Heart right ventricle (tissue), 16 donors: ENCODE results near the gene TKFC. TPM values are rescaled to one million over a fixed set of nuclear protein-coding genes. Genes with fewer than 3 reads are reported as not detected.

ENCODE experiments used
- ATAC-seq, 8 donors: fragments of 200-7000 bp; cut with Tn5 transposase; one replicate each; pipeline ENCODE4 v1.9.1; 2020; ENCODE audit warnings: mild to moderate bottlenecking in 8 of 8, moderate library complexity in 8 of 8, moderate number of reproducible peaks in 1 of 8
- DNase-seq, 2 donors: peaks; one replicate each; pipeline ENCODE4 v3.0.0-alpha.2; 2020
- H3K27ac ChIP-seq, 10 donors: fragments of 200-600 bp; sonication (generic) in 2 of 10; one replicate each; pipeline versions ENCODE4 v1.5.0 to v1.8.0; 2020 to 2022; ENCODE audit warnings: mild to moderate bottlenecking in 3 of 10
- H3K27me3 ChIP-seq, 7 donors: fragments of 200-600 bp; one replicate each; pipeline ENCODE4 v1.8.0; 2021 to 2022; ENCODE audit warnings: mild to moderate bottlenecking in 2 of 7
- H3K36me3 ChIP-seq, 9 donors: fragments of 200-600 bp; sonication (generic) in 1 of 9; one replicate each; pipeline versions ENCODE4 v1.5.0 to v1.8.0; 2020 to 2022; ENCODE audit warnings: mild to moderate bottlenecking in 2 of 9
- H3K4me1 ChIP-seq, 9 donors: fragments of 200-600 bp; sonication (generic) in 1 of 9; one replicate each; pipeline versions ENCODE4 v1.5.0 to v1.8.0; 2020 to 2022; ENCODE audit warnings: mild to moderate bottlenecking in 4 of 9
- H3K4me3 ChIP-seq, 10 donors: fragments of 200-600 bp; sonication (generic) in 2 of 10; one replicate each; pipeline versions ENCODE4 v1.5.0 to v1.8.0; 2020 to 2022; ENCODE audit warnings: mild to moderate bottlenecking in 7 of 10, moderate library complexity in 2 of 10
- H3K9me3 ChIP-seq, 11 donors: fragments of 200-600 bp in 10 of 11; sonication (generic) in 2 of 11; one replicate each; pipeline versions ENCODE4 v1.5.0 to v1.8.0; 2013 to 2022; ENCODE audit warnings: mild to moderate bottlenecking in 2 of 11, control low read depth in 1 of 11, moderate library complexity in 1 of 11
- WGBS, 2 donors: extraction: QIAGEN DNeasy Blood & Tissue Kit; methylation state at CpG; one replicate each; pipeline ENCODE4 v1.1.7; 2013; ENCODE audit warnings: inconsistent platforms in 1 of 2; 5-methylcytosine and 5-hydroxymethylcytosine counted together
- intact Hi-C, 10 donors: fragments of 100-400 bp; cut with DNase I; formaldehyde crosslinking; loops; one replicate each; pipeline versions ENCODE4 v1.11.1 to v1.14.2; 2022
- polyA plus RNA-seq, 2 donors: library from polyadenylated mRNA; stranded (reverse); fragments of 200-250 nt; gene quantifications; one replicate each; pipeline ENCODE4 v1.2.3, GENCODE V29; 2013
- total RNA-seq, 10 donors: library from RNA; stranded (reverse); fragmentation: NEBNext Ultra II Directional in 3 of 10; extraction: Animal tissue kit (Norgen Biotek cat#: 25700) in 3 of 10; gene quantifications; one replicate each; pipeline versions ENCODE4 v1.2.1 to v1.2.4, GENCODE V29; 2021 to 2023
- TF ChIP-seq, protein P1 (sequence below), 9 donors: fragments of 200-600 bp; sonication (generic) in 2 of 9; IDR thresholded peaks; one replicate each; pipeline versions ENCODE4 v1.5.0 to v1.8.0; 2021 to 2022; ENCODE audit warnings: antibody characterized with exemption in 9 of 9, mild to moderate bottlenecking in 5 of 9, moderate library complexity in 1 of 9
- donor health status: Arrhythmogenic right ventricular cardiomyopathy.
- donor health status: ischemic (EF 13 %, LVEDD 7.1; RV severe dilation, severe dysfunction).
- donor health status: healthy with polysubstance abuse.
- donor health status: DM: no; HTN: yes; CAD: no.
- donor health status: DM: no; HTN: no; CAD: no.
- donor health status: ischemic (EF 25% LVEDD 6.9; RV normal size, moderate dysfunction).
- donor health status: ischemic (EF 25% LVEDD 5.7; RV mildly dilated, moderate dysfunction).
- donor health status: healthy.
- donor health status: DM: yes; HTN: yes; CAD: no.
- donor health status: Ischemic cardiomyopathy.
- donor health status: ischemic (EF 35%, LVEDD 5.7; RV mildly dilated, moderate dysfunction).
- donor health status: nonischemic (EF 11% LVEDD 7.7; RV severe dilation, severe dysfunction).
- donor health status: DM: yes; HTN: yes; CAD: no.
- donor health status: PGD.
- donor health status: ischemic (EF 29% LVEDD 5.4; RV normal size, mild dysfunction).
- donor health status: nonischemic (EF 23%, LVEDD 6.1; RV moderate dilation, normal function).

The TKFC gene
- total and polyA plus RNA-seq, 12 donors: 11.8 to 26.1 (median 19.7) TPM

GRCh38 chr11:61392981-61393595 lies 60.1 kb downstream of the TKFC start:
- Histone ChIP-seq H3K36me3 (peaks cover 0 to 45% (median 24%) of the 10 kb centered on the region in 9 donors), H3K4me1 (peaks cover 0 to 22% (median 17%) of the 10 kb centered on the region in 9 donors), H3K4me3 (peak overlapping the region; percentile 58 to 85 (median 74)), H3K9me3 (no peaks in the 10 kb centered on the region), H3K27me3 (no peaks in the 10 kb centered on the region), H3K27ac (peak overlapping the region in 9 of 10 donors; percentile 76 to 95 (median 85))
- ATAC-seq (peak in 6 of 8 donors; percentile 15 to 44 (median 27)), DNase-seq (no peak)
- TF ChIP-seq, protein P1, sequence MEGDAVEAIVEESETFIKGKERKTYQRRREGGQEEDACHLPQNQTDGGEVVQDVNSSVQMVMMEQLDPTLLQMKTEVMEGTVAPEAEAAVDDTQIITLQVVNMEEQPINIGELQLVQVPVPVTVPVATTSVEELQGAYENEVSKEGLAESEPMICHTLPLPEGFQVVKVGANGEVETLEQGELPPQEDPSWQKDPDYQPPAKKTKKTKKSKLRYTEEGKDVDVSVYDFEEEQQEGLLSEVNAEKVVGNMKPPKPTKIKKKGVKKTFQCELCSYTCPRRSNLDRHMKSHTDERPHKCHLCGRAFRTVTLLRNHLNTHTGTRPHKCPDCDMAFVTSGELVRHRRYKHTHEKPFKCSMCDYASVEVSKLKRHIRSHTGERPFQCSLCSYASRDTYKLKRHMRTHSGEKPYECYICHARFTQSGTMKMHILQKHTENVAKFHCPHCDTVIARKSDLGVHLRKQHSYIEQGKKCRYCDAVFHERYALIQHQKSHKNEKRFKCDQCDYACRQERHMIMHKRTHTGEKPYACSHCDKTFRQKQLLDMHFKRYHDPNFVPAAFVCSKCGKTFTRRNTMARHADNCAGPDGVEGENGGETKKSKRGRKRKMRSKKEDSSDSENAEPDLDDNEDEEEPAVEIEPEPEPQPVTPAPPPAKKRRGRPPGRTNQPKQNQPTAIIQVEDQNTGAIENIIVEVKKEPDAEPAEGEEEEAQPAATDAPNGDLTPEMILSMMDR (IDR thresholded peaks at IDR 0.05): peak in 1 of 9 donors; percentile 10
- 3 to 4% methylated on average over 15 of the region's 15 CpGs for WGBS, 2 donors
- intact Hi-C loops: loop anchor here in 1 of 10 donors (2.0 kb wide), 1 partner anchor 60 kb away; the partner anchor contains the start of genes DDB1 and TKFC

Other genes with a start within 250 kb of the TKFC start
- 1 to 10 TPM in 1 of 10 donors, under 1 TPM in 6, not detected in 3; 0.07 to 5.7 (median 0.38) TPM for gene CD5, start 230.7 kb upstream of the TKFC start, total RNA-seq
- gene CD5, start 230.7 kb upstream of the TKFC start, polyA plus RNA-seq: under 1 TPM in 1 of 2 donors, not detected in 1; 0.12 TPM
- gene VPS37C, start 171.8 kb upstream of the TKFC start, total RNA-seq: 10 to 100 TPM; 10.6 to 21.8 (median 15.5) TPM
- gene VPS37C, start 171.8 kb upstream of the TKFC start, polyA plus RNA-seq: 10 to 100 TPM in 1 of 2 donors, 1 to 10 TPM in 1; 7.7 to 18.6 TPM
- under 1 TPM in 4 of 10 donors, not detected in 6; 0.18 to 0.92 (median 0.45) TPM for gene PGA3, start 129.7 kb upstream of the TKFC start, total RNA-seq
- 1 to 10 TPM; 1.0 to 3.4 TPM for gene PGA3, start 129.7 kb upstream of the TKFC start, polyA plus RNA-seq
- 1 to 10 TPM in 2 of 10 donors, under 1 TPM in 1, not detected in 7; 0.76 to 2.6 (median 2.6) TPM for gene PGA4, start 110.9 kb upstream of the TKFC start, total RNA-seq
- gene PGA4, start 110.9 kb upstream of the TKFC start, polyA plus RNA-seq: 1 to 10 TPM in 1 of 2 donors, not detected in 1; 1.7 TPM
- gene PGA5, start 92.1 kb upstream of the TKFC start, total RNA-seq: under 1 TPM in 4 of 10 donors, not detected in 6; 0.30 to 0.93 (median 0.60) TPM
- gene PGA5, start 92.1 kb upstream of the TKFC start, polyA plus RNA-seq: under 1 TPM; 0.14 to 0.66 TPM
- gene VWCE, start 37.9 kb upstream of the TKFC start, total RNA-seq: 1 to 10 TPM in 4 of 10 donors, under 1 TPM in 6; 0.47 to 2.2 (median 0.89) TPM
- gene VWCE, start 37.9 kb upstream of the TKFC start, polyA plus RNA-seq: 1 to 10 TPM in 1 of 2 donors, under 1 TPM in 1; 0.42 to 1.2 TPM
- 100 to 1,000 TPM; 101 to 147 (median 129) TPM for gene DDB1, start 123 bp upstream of the TKFC start, total RNA-seq
- 100 to 1,000 TPM in 1 of 2 donors, 10 to 100 TPM in 1; 59.0 to 147 TPM for gene DDB1, start 123 bp upstream of the TKFC start, polyA plus RNA-seq
- 10 to 100 TPM in 5 of 10 donors, 1 to 10 TPM in 5; 6.0 to 18.6 (median 9.7) TPM for gene CYB561A3, start 28.7 kb downstream of the TKFC start, total RNA-seq
- 10 to 100 TPM; 10.5 to 11.8 TPM for gene CYB561A3, start 28.7 kb downstream of the TKFC start, polyA plus RNA-seq
- gene TMEM138, start 29.1 kb downstream of the TKFC start, total RNA-seq: 10 to 100 TPM; 14.4 to 25.9 (median 17.6) TPM
- gene TMEM138, start 29.1 kb downstream of the TKFC start, polyA plus RNA-seq: 10 to 100 TPM; 28.0 to 35.3 TPM
- gene TMEM216, start 59.4 kb downstream of the TKFC start, total RNA-seq: 1 to 10 TPM; 2.9 to 6.8 (median 4.1) TPM
- gene TMEM216, start 59.4 kb downstream of the TKFC start, polyA plus RNA-seq: 1 to 10 TPM; 6.3 to 8.3 TPM
- gene CPSF7, start 96.7 kb downstream of the TKFC start, total RNA-seq: 10 to 100 TPM; 37.7 to 51.8 (median 43.3) TPM
- gene CPSF7, start 96.7 kb downstream of the TKFC start, polyA plus RNA-seq: 10 to 100 TPM; 22.3 to 43.8 TPM
- 10 to 100 TPM; 24.4 to 39.9 (median 32.7) TPM for gene SDHAF2, start 96.9 kb downstream of the TKFC start, total RNA-seq
- 10 to 100 TPM; 43.4 to 56.1 TPM for gene SDHAF2, start 96.9 kb downstream of the TKFC start, polyA plus RNA-seq
- 1 to 10 TPM in 3 of 10 donors, under 1 TPM in 6, not detected in 1; 0.33 to 2.6 (median 0.70) TPM for gene LRRC10B, start 175.5 kb downstream of the TKFC start, total RNA-seq
- 1 to 10 TPM in 1 of 2 donors, under 1 TPM in 1; 0.59 to 2.6 TPM for gene LRRC10B, start 175.5 kb downstream of the TKFC start, polyA plus RNA-seq
- gene SYT7, start 247.8 kb downstream of the TKFC start, total RNA-seq: 10 to 100 TPM; 11.5 to 26.1 (median 18.7) TPM
- 10 to 100 TPM; 17.1 to 19.4 TPM for gene SYT7, start 247.8 kb downstream of the TKFC start, polyA plus RNA-seq